Activated naive CD8-positive, alpha-beta T cell treated with anti-CD3 and anti-CD28 coated beads, Interleukin-2, amount 50 U/mL, for 24 hours (primary cell): ENCODE results near the gene AR.

Experiments used
- ATAC-seq: fragments of 150-1000 bp; cut with Tn5 transposase; one replicate; pipeline ENCODE4 v1.10.0; 2021
- DNase-seq: peaks from one replicate; pipeline ENCODE4 v3.0.0; 2021
- H3K27ac Mint-ChIP-seq: one replicate; pipeline ENCODE4 v1.8.0; 2021; ENCODE audit warnings: mild to moderate bottlenecking, mixed read lengths
- H3K27me3 Mint-ChIP-seq: one replicate; pipeline ENCODE4 v1.8.0; 2021; ENCODE audit warnings: mixed read lengths
- H3K36me3 Mint-ChIP-seq: one replicate; pipeline ENCODE4 v1.8.0; 2021; ENCODE audit warnings: low read depth, mixed read lengths
- H3K4me1 Mint-ChIP-seq: one replicate; pipeline ENCODE4 v1.8.0; 2021; ENCODE audit warnings: mixed read lengths
- H3K4me3 Mint-ChIP-seq: one replicate; pipeline ENCODE4 v1.8.0; 2021; ENCODE audit warnings: mild to moderate bottlenecking, moderate library complexity, mixed read lengths
- H3K9me3 Mint-ChIP-seq: one replicate; pipeline ENCODE4 v1.8.0; 2021; ENCODE audit warnings: mixed read lengths

Gene AR

GRCh38 chrX:67718926-67719325, 175.1 kb downstream of the AR start:
- DNase-seq (no peak), ATAC-seq (no peak)
- Mint-ChIP-seq H3K4me3 (no peak overlapping the region), H3K27ac (no peak overlapping the region), H3K9me3 (no peaks in the 10 kb centered on the region), H3K36me3 (no peaks in the 10 kb centered on the region), H3K4me1 (no peaks in the 10 kb centered on the region), H3K27me3 (no peaks in the 10 kb centered on the region)

DNA sequence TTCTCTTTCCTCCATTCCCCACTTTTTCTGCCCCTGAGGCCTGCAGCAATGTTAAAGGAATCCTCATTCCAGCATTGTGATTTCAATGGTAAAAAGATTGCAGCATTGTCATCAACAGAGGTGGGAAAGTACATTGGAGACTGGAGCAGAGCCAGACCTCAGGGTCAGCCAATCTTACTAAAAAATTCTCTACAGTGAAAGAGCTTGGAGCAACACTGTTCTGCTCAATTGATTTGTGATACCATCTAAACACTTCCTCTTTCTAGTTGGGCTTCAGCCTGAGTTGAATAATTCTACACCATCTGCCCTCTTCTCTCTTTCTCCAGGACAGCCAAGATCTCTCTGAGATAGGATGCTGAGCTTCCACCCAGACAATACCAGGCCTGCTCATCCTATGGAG, 176.5 kb downstream of the AR start:
- Mint-ChIP-seq H3K27me3 (no peaks in the 10 kb centered on the region), H3K4me1 (no peaks in the 10 kb centered on the region), H3K36me3 (no peaks in the 10 kb centered on the region), H3K27ac (no peak overlapping the region), H3K9me3 (no peaks in the 10 kb centered on the region), H3K4me3 (no peak overlapping the region)
- ATAC-seq: no peak
- no peak for DNase-seq

- no peak for ATAC-seq
- H3K27me3 Mint-ChIP-seq: no peaks in the 10 kb centered on the region
- H3K4me3 Mint-ChIP-seq: no peak overlapping the region
Measured at GRCh38 chrX:67721321-67721720, 177.5 kb downstream of the AR start.

GRCh38 chrX:67723580-67724351, 179.9 kb downstream of the AR start:
- no peaks in the 10 kb centered on the region for H3K4me1 Mint-ChIP-seq
- H3K36me3 Mint-ChIP-seq: no peaks in the 10 kb centered on the region
- no peaks in the 10 kb centered on the region for H3K9me3 Mint-ChIP-seq
- no peaks in the 10 kb centered on the region for H3K27me3 Mint-ChIP-seq
- H3K4me3 Mint-ChIP-seq: no peak overlapping the region
- DNase-seq (no peak), ATAC-seq (no peak)
- H3K27ac Mint-ChIP-seq: no peak overlapping the region

More at GRCh38 chrX:67721321-67721720, 177.5 kb downstream of the AR start:
- H3K36me3 Mint-ChIP-seq: no peaks in the 10 kb centered on the region
- no peak overlapping the region for H3K27ac Mint-ChIP-seq
- no peaks in the 10 kb centered on the region for H3K4me1 Mint-ChIP-seq
- no peak for DNase-seq
- no peaks in the 10 kb centered on the region for H3K9me3 Mint-ChIP-seq

- Mint-ChIP-seq H3K4me3 (no peak overlapping the region), H3K27me3 (no peaks in the 10 kb centered on the region), H3K36me3 (no peaks in the 10 kb centered on the region), H3K4me1 (no peaks in the 10 kb centered on the region), H3K27ac (no peak overlapping the region), H3K9me3 (no peaks in the 10 kb centered on the region)
- no peak for DNase-seq
- ATAC-seq: no peak
Measured at GRCh38 chrX:67724359-67725110, 180.7 kb downstream of the AR start.

DNA sequence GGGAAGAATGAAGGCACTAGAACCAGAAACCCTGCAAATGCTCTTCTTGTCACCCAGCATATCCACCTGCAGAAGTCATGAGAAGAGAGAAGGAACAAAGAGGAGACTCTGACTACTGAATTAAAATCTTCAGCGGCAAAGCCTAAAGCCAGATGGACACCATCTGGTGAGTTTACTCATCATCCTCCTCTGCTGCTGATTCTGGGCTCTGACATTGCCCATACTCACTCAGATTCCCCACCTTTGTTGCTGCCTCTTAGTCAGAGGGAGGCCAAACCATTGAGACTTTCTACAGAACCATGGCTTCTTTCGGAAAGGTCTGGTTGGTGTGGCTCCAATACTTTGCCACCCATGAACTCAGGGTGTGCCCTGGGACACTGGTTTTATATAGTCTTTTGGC, 181.7 kb downstream of the AR start:
- DNase-seq (no peak), ATAC-seq (no peak)

GRCh38 chrX:67726018-67726417, 182.2 kb downstream of the AR start:
- DNase-seq (no peak), ATAC-seq (no peak)
- Mint-ChIP-seq H3K27ac (no peak overlapping the region), H3K4me3 (no peak overlapping the region), H3K9me3 (no peaks in the 10 kb centered on the region), H3K4me1 (no peaks in the 10 kb centered on the region), H3K27me3 (no peaks in the 10 kb centered on the region), H3K36me3 (no peaks in the 10 kb centered on the region)

More for the DNA sequence above, 181.7 kb downstream of the AR start:
- Mint-ChIP-seq H3K27me3 (no peaks in the 10 kb centered on the region), H3K4me3 (no peak overlapping the region), H3K9me3 (no peaks in the 10 kb centered on the region), H3K27ac (no peak overlapping the region), H3K36me3 (no peaks in the 10 kb centered on the region), H3K4me1 (no peaks in the 10 kb centered on the region)

DNA sequence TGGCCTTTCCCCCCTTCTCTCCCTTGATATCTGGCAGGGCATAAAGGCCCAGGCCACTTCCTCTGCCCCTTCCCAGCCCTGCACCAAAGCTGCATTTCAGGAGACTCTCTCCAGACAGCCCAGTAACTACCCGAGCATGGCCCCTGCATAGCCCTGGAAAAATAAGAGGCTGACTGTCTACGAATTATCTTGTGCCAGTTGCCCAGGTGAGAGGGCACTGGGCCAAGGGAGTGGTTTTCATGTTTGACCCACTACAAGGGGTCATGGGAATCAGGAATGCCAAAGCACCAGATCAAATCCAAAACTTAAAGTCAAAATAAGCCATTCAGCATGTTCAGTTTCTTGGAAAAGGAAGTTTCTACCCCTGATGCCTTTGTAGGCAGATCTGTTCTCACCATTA, 183.8 kb downstream of the AR start:
- Mint-ChIP-seq H3K36me3 (no peaks in the 10 kb centered on the region), H3K4me3 (no peak overlapping the region), H3K27me3 (no peaks in the 10 kb centered on the region), H3K27ac (no peak overlapping the region), H3K4me1 (no peaks in the 10 kb centered on the region), H3K9me3 (no peaks in the 10 kb centered on the region)
- DNase-seq (no peak), ATAC-seq (no peak)

DNA sequence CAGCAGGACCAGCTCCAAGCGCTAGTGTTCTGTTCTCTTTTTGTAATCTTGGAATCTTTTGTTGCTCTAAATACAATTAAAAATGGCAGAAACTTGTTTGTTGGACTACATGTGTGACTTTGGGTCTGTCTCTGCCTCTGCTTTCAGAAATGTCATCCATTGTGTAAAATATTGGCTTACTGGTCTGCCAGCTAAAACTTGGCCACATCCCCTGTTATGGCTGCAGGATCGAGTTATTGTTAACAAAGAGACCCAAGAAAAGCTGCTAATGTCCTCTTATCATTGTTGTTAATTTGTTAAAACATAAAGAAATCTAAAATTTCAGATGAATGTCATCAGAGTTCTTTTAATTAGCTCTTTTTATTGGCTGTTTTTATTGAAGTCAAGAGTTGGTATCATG, 186.5 kb downstream of the AR start:
- no peaks in the 10 kb centered on the region for H3K4me1 Mint-ChIP-seq
- no peaks in the 10 kb centered on the region for H3K36me3 Mint-ChIP-seq
- DNase-seq: no peak
- no peaks in the 10 kb centered on the region for H3K27me3 Mint-ChIP-seq
- no peak overlapping the region for H3K27ac Mint-ChIP-seq
- no peak overlapping the region for H3K4me3 Mint-ChIP-seq
- H3K9me3 Mint-ChIP-seq: no peaks in the 10 kb centered on the region
- no peak for ATAC-seq

GRCh38 chrX:67731061-67731460, 187.2 kb downstream of the AR start:
- H3K36me3 Mint-ChIP-seq: no peaks in the 10 kb centered on the region
- H3K4me3 Mint-ChIP-seq: no peak overlapping the region
- no peaks in the 10 kb centered on the region for H3K27me3 Mint-ChIP-seq
- H3K27ac Mint-ChIP-seq: no peak overlapping the region
- H3K9me3 Mint-ChIP-seq: no peaks in the 10 kb centered on the region
- DNase-seq (no peak), ATAC-seq (no peak)
- H3K4me1 Mint-ChIP-seq: no peaks in the 10 kb centered on the region

DNA sequence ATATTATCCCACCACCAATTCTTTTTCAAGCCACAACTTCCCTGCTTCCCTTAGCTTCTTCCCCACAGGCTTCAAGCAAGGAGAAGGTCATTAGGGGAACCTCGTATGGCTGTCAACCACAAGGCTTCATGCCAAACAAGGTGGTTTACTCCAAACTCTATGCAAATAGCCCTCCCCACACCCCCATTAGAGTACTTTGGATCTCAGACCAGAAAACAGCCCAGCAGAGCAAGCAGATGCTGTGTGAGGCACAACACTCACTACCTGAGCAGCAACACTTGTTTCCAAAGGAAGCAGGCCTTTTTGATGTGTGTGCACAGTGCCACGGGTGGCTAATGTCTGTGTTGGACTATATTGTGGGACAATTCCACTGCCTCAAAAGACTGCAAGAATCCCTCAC, 189.0 kb downstream of the AR start:
- Mint-ChIP-seq H3K9me3 (no peaks in the 10 kb centered on the region), H3K27me3 (no peaks in the 10 kb centered on the region), H3K27ac (no peak overlapping the region), H3K4me1 (no peaks in the 10 kb centered on the region), H3K4me3 (no peak overlapping the region), H3K36me3 (no peaks in the 10 kb centered on the region)
- ATAC-seq (no peak), DNase-seq (no peak)

- no peaks in the 10 kb centered on the region for H3K36me3 Mint-ChIP-seq
- H3K27ac Mint-ChIP-seq: no peak overlapping the region
- H3K4me3 Mint-ChIP-seq: no peak overlapping the region
- no peaks in the 10 kb centered on the region for H3K27me3 Mint-ChIP-seq
- ATAC-seq (no peak), DNase-seq (no peak)
- H3K9me3 Mint-ChIP-seq: no peaks in the 10 kb centered on the region
- no peaks in the 10 kb centered on the region for H3K4me1 Mint-ChIP-seq
Measured at GRCh38 chrX:67734111-67734753, 190.4 kb downstream of the AR start.

DNA sequence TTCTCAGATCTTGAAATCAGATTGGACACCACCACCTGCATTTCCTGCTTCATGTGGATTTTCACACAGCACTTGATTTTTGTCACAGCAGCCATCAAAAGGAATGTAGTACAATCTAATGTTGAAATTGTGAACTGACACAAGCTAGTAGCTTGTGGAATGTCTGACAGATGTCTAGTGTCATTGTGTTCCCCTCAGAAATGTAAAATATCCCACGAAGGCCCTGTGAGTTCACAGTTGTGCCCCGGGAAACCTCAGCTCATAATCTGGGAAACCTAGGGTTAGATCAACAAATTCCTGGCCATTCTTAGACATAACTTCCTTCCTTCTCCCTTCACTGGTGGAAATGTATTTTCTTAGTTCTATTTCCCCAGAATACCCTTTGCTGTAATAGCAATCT, 205.7 kb downstream of the AR start:
- DNase-seq (no peak), ATAC-seq (no peak)
- H3K27me3 Mint-ChIP-seq: peaks cover 2% of the 10 kb centered on the region
- no peaks in the 10 kb centered on the region for H3K4me1 Mint-ChIP-seq
- H3K9me3 Mint-ChIP-seq: no peaks in the 10 kb centered on the region
- no peaks in the 10 kb centered on the region for H3K36me3 Mint-ChIP-seq
- no peak overlapping the region for H3K27ac Mint-ChIP-seq
- no peak overlapping the region for H3K4me3 Mint-ChIP-seq

- no peaks in the 10 kb centered on the region for H3K4me1 Mint-ChIP-seq
- DNase-seq: no peak
- ATAC-seq: no peak
- no peaks in the 10 kb centered on the region for H3K9me3 Mint-ChIP-seq
- H3K4me3 Mint-ChIP-seq: no peak overlapping the region
- no peak overlapping the region for H3K27ac Mint-ChIP-seq
- no peaks in the 10 kb centered on the region for H3K36me3 Mint-ChIP-seq
- no peaks in the 10 kb centered on the region for H3K27me3 Mint-ChIP-seq
Measured at GRCh38 chrX:67750694-67751093, 206.9 kb downstream of the AR start.

DNA sequence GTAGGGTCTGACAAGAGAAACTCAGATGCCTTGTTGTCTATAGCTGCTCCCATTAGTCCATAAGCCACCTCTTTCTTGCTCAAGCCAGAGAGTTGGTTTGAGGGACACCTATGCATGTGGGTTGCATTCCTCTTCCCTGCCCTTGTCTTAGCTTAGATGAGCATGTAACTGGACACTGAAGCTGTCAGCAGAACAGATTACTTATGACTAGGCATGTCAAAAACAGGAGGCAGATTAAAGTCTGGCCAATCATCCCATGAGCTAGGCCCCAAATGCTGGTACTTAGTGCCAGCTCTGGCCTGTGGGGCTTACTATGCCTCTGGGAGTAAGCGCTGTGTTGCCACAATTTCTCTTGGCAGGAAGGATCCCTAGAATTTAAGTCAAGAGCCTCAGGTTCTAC, 215.2 kb downstream of the AR start:
- ATAC-seq (no peak), DNase-seq (no peak)
- no peaks in the 10 kb centered on the region for H3K9me3 Mint-ChIP-seq
- H3K27me3 Mint-ChIP-seq: no peaks in the 10 kb centered on the region
- no peak overlapping the region for H3K4me3 Mint-ChIP-seq
- H3K4me1 Mint-ChIP-seq: no peaks in the 10 kb centered on the region
- H3K36me3 Mint-ChIP-seq: no peaks in the 10 kb centered on the region
- H3K27ac Mint-ChIP-seq: no peak overlapping the region
